GM21515 (cell line): ENCODE measurements around the gene CRABP1.

Experiments
- ATAC-seq: cut with Tn5 transposase; IDR thresholded peaks from one replicate; pipeline ENCODE4 v1.9.1; 2021; ENCODE audit not compliant: unreplicated experiment

CRABP1 gene

GRCh38 chr15:78343276-78344060 lies 3.3 kb downstream of the CRABP1 start:
- no peak for ATAC-seq

GRCh38 chr15:78345396-78346125 lies 5.4 kb downstream of the CRABP1 start:
- ATAC-seq = no peak

GRCh38 chr15:78347586-78348543 lies 7.7 kb downstream of the CRABP1 start:
- no peak for ATAC-seq

- no peak for ATAC-seq
Observed at GRCh38 chr15:78350058-78350457, 9.9 kb downstream of the CRABP1 start.

- ATAC-seq = no peak
Observed at GRCh38 chr15:78351539-78351938, 11.4 kb downstream of the CRABP1 start.

GRCh38 chr15:78353093-78353492 lies 12.9 kb downstream of the CRABP1 start:
- no peak for ATAC-seq

- ATAC-seq = no peak
Observed at GRCh38 chr15:78355177-78355576, 15.0 kb downstream of the CRABP1 start.

GRCh38 chr15:78358102-78358870 lies 18.1 kb downstream of the CRABP1 start:
- no peak for ATAC-seq

- no peak for ATAC-seq
Observed at GRCh38 chr15:78359041-78359808, 19.1 kb downstream of the CRABP1 start.

GRCh38 chr15:78360367-78360801 lies 20.2 kb downstream of the CRABP1 start:
- no peak for ATAC-seq

GRCh38 chr15:78360958-78361718 lies 21.0 kb downstream of the CRABP1 start:
- ATAC-seq = no peak

- ATAC-seq = no peak
Observed at GRCh38 chr15:78361771-78362506, 21.8 kb downstream of the CRABP1 start.

- no peak for ATAC-seq
Observed at GRCh38 chr15:78362716-78363380, 22.7 kb downstream of the CRABP1 start.

- ATAC-seq = no peak
Observed at GRCh38 chr15:78363381-78363734, 23.2 kb downstream of the CRABP1 start.

GRCh38 chr15:78364233-78364632 lies 24.1 kb downstream of the CRABP1 start:
- ATAC-seq = no peak

- ATAC-seq = no peak
Observed at GRCh38 chr15:78365917-78366316, 25.8 kb downstream of the CRABP1 start.

- no peak for ATAC-seq
Observed at GRCh38 chr15:78366342-78366741, 26.2 kb downstream of the CRABP1 start.

- no peak for ATAC-seq
Observed at GRCh38 chr15:78368651-78369050, 28.5 kb downstream of the CRABP1 start.
